Uterus (tissue), 4 donors: ENCODE data around the gene PRKAG3. TPM values are rescaled to one million over a fixed set of nuclear protein-coding genes. Genes with fewer than 3 reads are reported as not detected.

Source experiments
- DNase-seq, 2 donors: peaks; one replicate each; pipeline ENCODE4 v3.0.0-alpha.2; 2019 to 2020
- H3K27ac ChIP-seq, 2 donors: fragments of 200-600 bp; sonication (generic); 1 replicate in 1 of 2; 2 replicates in 1 of 2; pipeline ENCODE4 v1.5.1; 2016 to 2018
- H3K27me3 ChIP-seq, 2 donors: fragments of 200-600 bp; sonication (generic); one replicate each; pipeline ENCODE4 v1.5.1; 2018 to 2019; ENCODE audit warnings: control low read depth in 1 of 2
- H3K36me3 ChIP-seq, 2 donors: fragments of 200-600 bp; sonication (generic); one replicate each; pipeline ENCODE4 v1.5.1; 2019; ENCODE audit warnings: control low read depth in 1 of 2
- H3K4me1 ChIP-seq, 2 donors: fragments of 200-600 bp; sonication (generic); one replicate each; pipeline ENCODE4 v1.5.1; 2018 to 2019; ENCODE audit warnings: control low read depth in 1 of 2
- H3K4me3 ChIP-seq, 2 donors: fragments of 200-600 bp; sonication (generic); 1 replicate in 1 of 2; 2 replicates in 1 of 2; pipeline ENCODE4 v1.5.1; 2018 to 2019; ENCODE audit warnings: mild to moderate bottlenecking in 1 of 2
- H3K9me3 ChIP-seq, 2 donors: fragments of 200-600 bp; sonication (generic); one replicate each; pipeline ENCODE4 v1.5.1; 2019; ENCODE audit warnings: control low read depth in 1 of 2
- POLR2A ChIP-seq, 2 donors: fragments of 450-650 bp; IDR thresholded peaks; one replicate each; pipeline ENCODE4 v1.6.1; 2016; ENCODE audit warnings: antibody characterized with exemption in 2 of 2, mild to moderate bottlenecking in 1 of 2, moderate library complexity in 1 of 2
- intact Hi-C: fragments of 100-400 bp; cut with DNase I; formaldehyde crosslinking; loops from one replicate; pipeline ENCODE4 v1.15.1; 2023; ENCODE audit warnings: low total_unique reads
- total RNA-seq, 4 donors: library from RNA; depleted of rRNA in 3 of 4; stranded (reverse); fragments of >200 nt in 3 of 4; gene quantifications; one replicate each; pipeline versions ENCODE4 v1.1.0 to v1.2.4, GENCODE V29; 2014 to 2023
- TF ChIP-seq, protein P1 (sequence below), 4 experiments: fragments of 200-600 bp in 2 of 4; fragments of 450-650 bp in 2 of 4; sonication (generic) in 2 of 4; IDR thresholded peaks; one replicate each; pipeline ENCODE4 v1.5.1; 2016 to 2019; ENCODE audit warnings: antibody characterized with exemption in 4 of 4, mild to moderate bottlenecking in 2 of 4, moderate library complexity in 1 of 4
- donor health status: DM: yes; HTN: yes; CAD: no.

PRKAG3 gene
- total RNA-seq, 4 donors from 2014 or later, result not detected

DNA sequence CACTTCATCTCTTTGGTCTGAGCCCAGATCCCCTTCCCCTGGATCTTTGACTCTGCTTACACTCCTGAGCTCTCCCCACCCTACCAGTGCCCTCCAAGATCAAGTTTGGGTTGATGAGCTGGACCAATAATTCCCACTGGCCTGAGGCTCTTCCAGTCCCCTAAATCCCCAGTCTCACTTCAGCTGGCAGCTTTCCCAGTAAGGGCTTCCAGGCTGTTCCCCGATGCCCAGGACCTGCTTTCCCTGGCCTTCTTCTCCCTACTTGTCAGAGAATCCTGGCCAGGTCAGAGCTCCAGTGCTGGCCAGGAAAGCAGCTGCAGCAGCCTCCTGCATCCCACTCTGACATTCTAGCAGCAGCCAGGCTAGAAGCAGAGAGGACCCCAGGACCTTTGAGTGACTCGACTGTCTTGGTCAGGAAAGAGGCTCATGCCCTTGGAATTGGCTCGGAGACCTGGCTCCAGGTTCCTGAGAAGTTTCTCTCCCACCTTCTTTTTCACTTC is 31.5 kb upstream of the PRKAG3 start:
- no peak for TF ChIP-seq POLR2A (IDR thresholded peaks at IDR 0.05)
- TF ChIP-seq, protein P1, sequence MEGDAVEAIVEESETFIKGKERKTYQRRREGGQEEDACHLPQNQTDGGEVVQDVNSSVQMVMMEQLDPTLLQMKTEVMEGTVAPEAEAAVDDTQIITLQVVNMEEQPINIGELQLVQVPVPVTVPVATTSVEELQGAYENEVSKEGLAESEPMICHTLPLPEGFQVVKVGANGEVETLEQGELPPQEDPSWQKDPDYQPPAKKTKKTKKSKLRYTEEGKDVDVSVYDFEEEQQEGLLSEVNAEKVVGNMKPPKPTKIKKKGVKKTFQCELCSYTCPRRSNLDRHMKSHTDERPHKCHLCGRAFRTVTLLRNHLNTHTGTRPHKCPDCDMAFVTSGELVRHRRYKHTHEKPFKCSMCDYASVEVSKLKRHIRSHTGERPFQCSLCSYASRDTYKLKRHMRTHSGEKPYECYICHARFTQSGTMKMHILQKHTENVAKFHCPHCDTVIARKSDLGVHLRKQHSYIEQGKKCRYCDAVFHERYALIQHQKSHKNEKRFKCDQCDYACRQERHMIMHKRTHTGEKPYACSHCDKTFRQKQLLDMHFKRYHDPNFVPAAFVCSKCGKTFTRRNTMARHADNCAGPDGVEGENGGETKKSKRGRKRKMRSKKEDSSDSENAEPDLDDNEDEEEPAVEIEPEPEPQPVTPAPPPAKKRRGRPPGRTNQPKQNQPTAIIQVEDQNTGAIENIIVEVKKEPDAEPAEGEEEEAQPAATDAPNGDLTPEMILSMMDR (IDR thresholded peaks at IDR 0.05), result no peak
- DNase-seq, result no peak
- Histone ChIP-seq H3K4me1 (peaks cover 0 to 10% of the 10 kb centered on the region in 2 donors), H3K4me3 (no peak overlapping the region), H3K27ac (no peak overlapping the region), H3K9me3 (no peaks in the 10 kb centered on the region), H3K27me3 (peaks cover 6 to 7% of the 10 kb centered on the region in 2 donors), H3K36me3 (no peaks in the 10 kb centered on the region)
- intact Hi-C loops, result no loop called here

DNA sequence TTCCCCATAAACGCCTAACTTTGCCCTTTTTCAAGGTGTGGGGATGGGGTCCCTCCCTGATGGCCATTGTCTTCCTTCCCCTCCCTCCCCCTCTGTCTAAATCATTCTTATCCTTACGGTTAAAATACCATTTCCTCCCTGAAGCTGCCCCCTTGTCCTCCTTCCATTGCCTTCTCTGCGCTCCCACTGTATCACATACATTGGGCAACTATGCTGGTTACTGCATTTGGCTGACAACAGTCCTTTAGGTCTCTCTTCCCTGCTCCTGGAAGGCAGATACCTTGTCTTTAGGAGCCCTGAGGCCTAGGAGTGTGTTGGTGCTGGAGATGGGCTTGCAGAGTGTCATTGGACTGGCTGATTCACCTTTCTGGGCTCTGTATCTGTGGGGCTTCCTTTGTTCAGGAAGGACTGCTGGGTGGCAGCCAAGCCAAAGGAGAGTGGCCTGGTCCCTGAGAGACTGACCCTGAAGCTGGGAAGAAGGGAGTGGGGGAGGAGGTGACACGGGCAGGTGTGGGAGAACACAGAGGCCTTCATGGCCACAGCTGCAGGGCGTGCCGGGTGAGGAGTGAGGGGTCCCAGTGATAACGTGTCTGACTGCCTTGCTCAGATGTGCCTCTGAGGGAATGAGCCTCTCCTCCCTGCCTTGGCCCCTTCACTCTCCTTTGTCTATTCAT is 30.2 kb upstream of the PRKAG3 start:
- peak in 1 of 2 donors; percentile 9 for DNase-seq
- Histone ChIP-seq H3K36me3 (no peaks in the 10 kb centered on the region), H3K27ac (no peak overlapping the region), H3K4me1 (peaks cover 0 to 10% of the 10 kb centered on the region in 2 donors), H3K4me3 (no peak overlapping the region), H3K27me3 (peaks cover 6 to 7% of the 10 kb centered on the region in 2 donors), H3K9me3 (no peaks in the 10 kb centered on the region)
- intact Hi-C loops, result no loop called here
- TF ChIP-seq POLR2A (IDR thresholded peaks at IDR 0.05), result no peak
- TF ChIP-seq, protein P1 (IDR thresholded peaks at IDR 0.05), result no peak

DNA sequence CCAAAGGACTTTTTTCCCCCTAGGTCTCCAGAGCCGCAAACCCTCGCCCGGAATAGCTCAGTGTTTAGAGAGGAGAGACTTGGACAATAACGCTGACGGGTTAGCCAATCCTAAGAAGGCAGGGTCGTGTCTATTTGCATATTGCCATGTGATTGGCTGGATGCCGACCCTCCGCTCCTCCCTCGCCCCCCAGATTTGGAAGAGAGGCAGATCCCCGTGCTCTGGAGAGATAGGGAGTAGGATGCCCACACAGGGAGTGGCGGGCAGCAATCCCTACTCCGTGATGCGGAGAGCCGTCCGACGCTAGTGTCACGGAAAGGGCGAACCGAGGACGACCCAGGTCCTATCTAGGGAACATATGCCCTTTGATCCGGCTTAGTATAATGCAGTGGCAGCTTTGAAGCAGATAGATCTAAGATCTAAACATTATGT is 29.4 kb upstream of the PRKAG3 start:
- intact Hi-C loops, result no loop called here
- Histone ChIP-seq H3K36me3 (no peaks in the 10 kb centered on the region), H3K4me1 (peaks cover 0 to 10% of the 10 kb centered on the region in 2 donors), H3K9me3 (no peaks in the 10 kb centered on the region), H3K27me3 (peaks cover 6 to 7% of the 10 kb centered on the region in 2 donors), H3K27ac (no peak overlapping the region), H3K4me3 (peak overlapping the region in 1 of 2 donors; percentile 1)
- peak; percentile 73 to 79 for DNase-seq
- TF ChIP-seq, protein P1 (IDR thresholded peaks at IDR 0.05), result no peak
- TF ChIP-seq POLR2A (IDR thresholded peaks at IDR 0.05), result no peak

DNA sequence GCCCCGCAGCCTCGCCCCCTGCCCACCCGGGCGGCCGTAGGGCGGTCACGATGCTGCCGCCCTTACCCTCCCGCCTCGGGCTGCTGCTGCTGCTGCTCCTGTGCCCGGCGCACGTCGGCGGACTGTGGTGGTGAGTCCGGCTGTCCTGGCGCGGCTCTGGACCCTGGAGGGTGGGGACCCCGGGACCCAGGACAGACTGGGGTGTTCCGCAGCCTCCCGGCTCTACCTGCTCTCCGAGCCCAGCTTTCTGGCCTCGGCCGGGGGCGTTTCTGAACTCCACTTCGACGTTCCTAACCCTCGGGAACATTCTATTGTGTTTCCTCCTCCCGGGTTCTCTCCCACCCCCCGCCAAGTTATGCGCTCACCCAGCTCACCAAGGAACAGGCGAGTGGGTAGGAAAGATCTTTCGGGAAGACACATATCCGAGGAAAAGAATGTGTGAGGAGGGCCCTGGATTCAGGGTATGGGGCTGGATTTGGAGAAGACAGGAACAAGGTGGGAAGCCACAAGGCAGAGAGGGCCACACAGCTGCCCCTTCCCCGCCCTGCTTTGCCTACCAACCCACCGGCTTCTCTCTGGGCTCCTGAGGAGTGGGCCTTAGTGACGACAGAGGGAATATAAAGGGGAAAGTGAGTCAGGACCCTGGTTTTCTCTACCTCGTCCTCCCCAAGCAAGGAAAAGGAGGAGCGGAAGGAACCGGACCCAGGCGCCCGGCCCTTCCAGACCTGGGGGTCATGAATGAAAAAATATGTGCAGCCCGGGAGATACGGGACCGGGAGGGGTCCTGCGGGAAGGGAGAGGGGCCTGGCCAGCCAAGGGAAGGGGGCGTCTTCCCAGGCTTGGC is 28.6 kb upstream of the PRKAG3 start:
- TF ChIP-seq, protein P1 (IDR thresholded peaks at IDR 0.05), result no peak
- TF ChIP-seq POLR2A (IDR thresholded peaks at IDR 0.05), result no peak
- H3K4me1 ChIP-seq, result peaks cover 0 to 10% of the 10 kb centered on the region in 2 donors
- intact Hi-C loops, result no loop called here
- peak overlapping the region in 1 of 2 donors; percentile 22 for H3K27ac ChIP-seq
- H3K27me3 ChIP-seq, result peaks cover 6 to 7% of the 10 kb centered on the region in 2 donors
- H3K36me3 ChIP-seq, result no peaks in the 10 kb centered on the region
- H3K4me3 ChIP-seq, result peak overlapping the region; percentile 14 to 32
- peak in 1 of 2 donors; percentile 11 for DNase-seq
- no peaks in the 10 kb centered on the region for H3K9me3 ChIP-seq
